Tongue (tissue), 3 donors: ENCODE results near the gene MED4. TPM values are rescaled to one million over a fixed set of nuclear protein-coding genes. Genes with fewer than 3 reads are reported as not detected.

Source experiments
- DNase-seq: peaks from one replicate; pipeline ENCODE4 v3.0.0-alpha.2; 2015
- small RNA-seq: library from RNA; depleted of rRNA; stranded (forward); fragments of <200 nt; gene quantifications from one replicate; pipeline ENCODE3, GENCODE V24; 2014; ENCODE audit warnings: low replicate concordance
- total RNA-seq: library from RNA; depleted of rRNA; stranded (reverse); fragments of >200 nt; gene quantifications from one replicate; pipeline ENCODE4 v1.2.3, GENCODE V29; 2014

MED4 gene
- total RNA-seq, 1 donor from 2014 or later: 53.3 TPM

DNA sequence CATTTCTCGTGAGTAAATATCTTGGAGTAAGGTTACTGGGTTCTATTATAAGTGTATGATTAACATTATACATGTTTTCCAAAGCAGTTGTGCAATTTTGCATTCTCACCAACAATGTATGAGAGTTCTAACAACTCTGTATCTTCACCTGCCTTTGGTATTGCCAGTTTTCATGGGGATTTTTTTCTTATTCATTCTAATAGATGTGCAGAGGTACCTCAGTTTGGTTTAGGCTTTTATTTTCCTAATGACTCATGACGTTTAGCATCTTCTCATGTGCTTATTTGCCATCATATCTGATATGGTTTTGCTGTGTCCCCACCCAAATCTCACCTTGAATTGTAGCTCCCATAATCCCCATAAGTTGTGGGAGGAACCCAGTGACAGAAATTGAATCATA lies 65.0 kb downstream of the MED4 start:
- no peak for DNase-seq

- DNase-seq: no peak
Measured at GRCh38 chr13:48028066-48028465, 66.8 kb downstream of the MED4 start.

Small RNAs within 50 kb of the gene (small RNA-seq; reads per million reads assigned to genes)
- gene POLR2KP2: not detected

Other genes with a start within 250 kb of the MED4 start
- 106 TPM for gene SUCLA2, start 93.8 kb downstream of the MED4 start, total RNA-seq
- gene NUDT15, start 57.4 kb downstream of the MED4 start, total RNA-seq: 9.6 TPM
- gene ITM2B, start 138.1 kb upstream of the MED4 start, total RNA-seq: 332 TPM
- 55.8 TPM for gene RB1, start 208.6 kb upstream of the MED4 start, total RNA-seq